C4-2B (cell line): Measurements from ENCODE around the gene FNDC11.

ENCODE experiments used
- H3K27ac ChIP-seq: fragments of 450-650 bp; 2 replicates; pipeline ENCODE4 v1.5.1; 2017
- ZFX ChIP-seq: fragments of 450-650 bp; IDR thresholded peaks from 2 replicates; pipeline ENCODE4 v1.6.1; 2017
- TF ChIP-seq, protein P1 (sequence below): fragments of 450-650 bp; conservative IDR thresholded peaks from 2 replicates; pipeline ENCODE4 v1.5.1; 2017; ENCODE audit warnings: mild to moderate bottlenecking

FNDC11 gene

DNA sequence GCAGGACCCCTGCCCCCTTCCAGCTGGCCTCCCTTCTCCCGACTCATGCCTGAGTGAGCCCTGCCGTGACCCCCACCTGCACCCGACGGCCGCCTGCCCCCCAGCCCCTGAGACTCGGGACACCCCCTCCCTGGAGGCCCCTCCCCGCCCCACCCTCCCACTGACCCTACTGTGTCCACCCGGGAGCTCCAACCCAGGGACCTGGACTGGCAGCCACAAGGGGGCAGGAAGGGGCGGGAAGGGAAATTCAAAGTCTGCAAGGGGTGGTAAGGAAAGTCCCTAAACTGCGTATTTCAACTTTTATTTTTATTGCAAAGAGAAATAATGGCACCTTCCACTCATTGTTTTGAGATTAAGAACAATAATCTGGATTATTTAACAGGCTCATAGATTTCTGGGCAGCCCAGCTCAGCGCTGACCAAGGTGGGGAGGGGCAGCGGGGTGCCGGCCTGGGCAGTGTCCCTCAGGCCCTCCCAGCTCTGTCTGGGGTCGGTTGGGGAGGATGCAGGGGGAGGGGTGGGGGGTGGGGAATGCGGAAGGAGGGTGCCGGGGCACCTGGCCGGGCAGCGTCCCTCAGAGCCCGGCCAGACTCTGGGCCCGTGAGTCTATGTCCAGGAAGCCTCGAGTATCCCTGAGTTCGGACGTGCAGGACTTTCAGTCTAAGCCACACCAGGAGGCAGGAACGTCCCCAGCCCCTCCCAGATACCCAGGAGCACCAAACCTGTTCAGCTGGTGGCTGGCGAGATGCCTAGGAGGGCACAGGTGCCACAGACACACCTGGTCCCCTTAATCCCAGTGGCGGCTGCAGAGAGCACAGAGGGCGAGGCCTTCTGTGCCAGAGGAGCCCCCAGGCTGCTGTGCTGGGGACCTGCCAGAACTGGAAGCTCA, 15.5 kb upstream of the FNDC11 start:
- peak overlapping the region; percentile 67 for H3K27ac ChIP-seq
- TF ChIP-seq, protein P1, sequence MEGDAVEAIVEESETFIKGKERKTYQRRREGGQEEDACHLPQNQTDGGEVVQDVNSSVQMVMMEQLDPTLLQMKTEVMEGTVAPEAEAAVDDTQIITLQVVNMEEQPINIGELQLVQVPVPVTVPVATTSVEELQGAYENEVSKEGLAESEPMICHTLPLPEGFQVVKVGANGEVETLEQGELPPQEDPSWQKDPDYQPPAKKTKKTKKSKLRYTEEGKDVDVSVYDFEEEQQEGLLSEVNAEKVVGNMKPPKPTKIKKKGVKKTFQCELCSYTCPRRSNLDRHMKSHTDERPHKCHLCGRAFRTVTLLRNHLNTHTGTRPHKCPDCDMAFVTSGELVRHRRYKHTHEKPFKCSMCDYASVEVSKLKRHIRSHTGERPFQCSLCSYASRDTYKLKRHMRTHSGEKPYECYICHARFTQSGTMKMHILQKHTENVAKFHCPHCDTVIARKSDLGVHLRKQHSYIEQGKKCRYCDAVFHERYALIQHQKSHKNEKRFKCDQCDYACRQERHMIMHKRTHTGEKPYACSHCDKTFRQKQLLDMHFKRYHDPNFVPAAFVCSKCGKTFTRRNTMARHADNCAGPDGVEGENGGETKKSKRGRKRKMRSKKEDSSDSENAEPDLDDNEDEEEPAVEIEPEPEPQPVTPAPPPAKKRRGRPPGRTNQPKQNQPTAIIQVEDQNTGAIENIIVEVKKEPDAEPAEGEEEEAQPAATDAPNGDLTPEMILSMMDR = peak; percentile 73
- no peak for TF ChIP-seq ZFX

DNA sequence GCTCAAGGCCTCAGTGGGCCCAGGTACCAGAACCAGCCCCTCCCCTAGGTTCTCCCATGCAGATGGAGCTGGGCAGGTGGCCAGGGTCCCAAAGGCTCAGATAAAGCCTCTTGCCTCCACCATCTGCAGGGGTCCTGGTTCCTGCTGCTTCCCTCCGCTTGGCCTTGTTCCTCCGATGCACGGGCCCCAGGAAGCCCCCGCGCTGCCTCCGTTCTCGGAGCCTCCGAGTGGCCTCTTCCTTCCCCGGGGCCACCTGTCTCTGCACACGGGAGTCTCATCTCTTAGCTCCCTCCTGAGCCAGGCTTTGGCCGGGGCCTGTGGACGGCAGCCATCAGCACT, 14.9 kb upstream of the FNDC11 start:
- no peak for TF ChIP-seq ZFX
- TF ChIP-seq, protein P1 = no peak
- H3K27ac ChIP-seq = peak overlapping the region; percentile 67

GRCh38 chr20:63539441-63540370, 14.3 kb upstream of the FNDC11 start:
- peak overlapping the region; percentile 67 for H3K27ac ChIP-seq
- TF ChIP-seq, protein P1 = no peak
- no peak for TF ChIP-seq ZFX

DNA sequence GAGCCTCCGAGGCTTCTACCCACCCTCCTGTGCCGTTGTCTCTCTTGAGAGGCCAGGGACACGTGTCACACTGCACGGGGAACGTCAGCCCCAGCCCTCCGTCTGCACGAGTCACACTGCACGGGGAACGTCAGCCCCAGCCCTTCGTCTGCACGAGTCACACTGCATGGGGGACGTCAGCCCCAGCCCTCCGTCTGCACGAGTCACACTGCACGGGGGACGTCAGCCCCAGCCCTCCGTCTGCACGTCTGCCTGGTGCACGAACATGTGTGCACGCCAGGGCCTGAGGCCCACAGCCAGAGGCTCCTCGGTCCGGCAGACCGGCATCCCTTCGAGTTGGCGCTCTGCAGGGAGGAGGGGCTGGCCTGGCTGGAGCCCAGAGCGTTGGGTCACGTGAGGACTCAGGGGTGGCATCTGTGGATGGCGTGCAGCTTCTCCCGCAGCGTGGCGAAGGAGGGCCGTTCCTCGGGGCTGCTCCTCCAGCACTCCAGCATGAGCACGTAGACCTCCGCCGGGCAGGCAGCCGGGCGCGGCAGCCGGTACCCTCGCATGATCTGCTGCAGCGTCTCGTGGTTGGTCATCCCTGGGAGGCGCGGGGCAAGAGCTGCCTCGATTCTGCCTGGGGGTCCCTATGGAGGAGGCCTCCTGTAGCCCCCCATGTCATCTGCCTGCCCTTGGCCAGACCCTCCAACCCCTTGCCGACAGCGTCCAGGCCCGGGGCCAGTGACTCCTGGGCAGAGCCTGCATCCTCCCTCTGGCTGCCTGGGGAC, 13.4 kb upstream of the FNDC11 start:
- no peak overlapping the region for H3K27ac ChIP-seq
- TF ChIP-seq ZFX = no peak
- TF ChIP-seq, protein P1 = no peak

- TF ChIP-seq, protein P1 = no peak
- no peak for TF ChIP-seq ZFX
- no peak overlapping the region for H3K27ac ChIP-seq
Measured at GRCh38 chr20:63541371-63541770, 12.6 kb upstream of the FNDC11 start.

DNA sequence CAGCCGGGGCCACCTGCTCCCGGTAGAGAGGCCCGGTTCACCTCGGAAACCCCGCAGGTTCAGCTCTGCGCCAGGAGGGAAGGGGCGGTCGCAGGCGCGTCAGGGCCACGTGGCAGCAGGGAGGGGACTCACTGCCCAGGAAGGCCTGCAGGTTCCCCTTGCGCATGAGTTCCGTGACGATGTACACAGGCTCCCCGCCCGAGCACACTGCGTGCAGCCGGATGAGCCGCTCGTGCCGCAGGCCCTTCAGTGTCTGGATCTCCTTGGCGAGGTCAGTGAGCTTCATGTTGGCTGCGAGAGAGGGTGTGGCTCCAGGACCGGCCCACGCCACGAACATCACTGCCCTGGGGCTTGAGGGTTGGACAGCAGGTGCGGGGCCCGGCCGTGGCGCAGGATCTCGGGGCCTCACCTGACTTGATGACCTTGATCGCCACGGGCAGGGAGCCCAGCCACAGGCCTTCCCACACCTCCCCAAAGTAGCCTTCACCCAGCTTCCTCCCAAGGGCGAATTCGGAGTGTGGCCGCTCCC, 11.9 kb upstream of the FNDC11 start:
- no peak overlapping the region for H3K27ac ChIP-seq
- TF ChIP-seq, protein P1 = no peak
- TF ChIP-seq ZFX = no peak
